H9 (cell line): ENCODE data around the gene TRHDE. TPM values are rescaled to one million over a fixed set of nuclear protein-coding genes. Genes with fewer than 3 reads are reported as not detected.

ENCODE experiments used
- DNase-seq: peaks from one replicate; pipeline ENCODE4 v3.0.0-alpha.2; 2017
- H2AFZ ChIP-seq: one replicate; pipeline ENCODE4 v1.6.1; 2013; ENCODE audit warnings: mild to moderate bottlenecking, low read length, control low read depth, moderate library complexity
- H2AK5ac ChIP-seq: 2 replicates; pipeline ENCODE4 v1.6.1; 2013; ENCODE audit warnings: low read length, control low read depth, mixed read lengths; ENCODE audit not compliant: insufficient read length
- H2BK120ac ChIP-seq: one replicate; pipeline ENCODE4 v1.6.1; 2013; ENCODE audit warnings: low read depth, mild to moderate bottlenecking, low read length, control low read depth, inconsistent platforms; ENCODE audit not compliant: poor library complexity, severe bottlenecking
- H2BK12ac ChIP-seq: 2 replicates; pipeline ENCODE4 v1.6.1; 2013; ENCODE audit warnings: low read length, control low read depth, mixed read lengths, low read depth; ENCODE audit not compliant: insufficient read length
- H2BK15ac ChIP-seq: 2 replicates; pipeline ENCODE4 v1.6.1; 2013; ENCODE audit warnings: low read depth, low read length, control low read depth
- H2BK20ac ChIP-seq: one replicate; pipeline ENCODE4 v1.6.1; 2013; ENCODE audit warnings: low read depth, mild to moderate bottlenecking, low read length, control low read depth, inconsistent platforms; ENCODE audit not compliant: poor library complexity, severe bottlenecking
- H2BK5ac ChIP-seq: 2 replicates; pipeline ENCODE4 v1.6.1; 2013; ENCODE audit warnings: low read length, control low read depth, mixed read lengths; ENCODE audit not compliant: insufficient read length
- H3K14ac ChIP-seq: 2 replicates; pipeline ENCODE4 v1.6.1; 2013; ENCODE audit warnings: low read length, control low read depth; ENCODE audit not compliant: insufficient read depth
- H3K18ac ChIP-seq: 2 replicates; pipeline ENCODE4 v1.6.1; 2013; ENCODE audit warnings: low read depth, mild to moderate bottlenecking, mixed read lengths, low read length, control low read depth; ENCODE audit not compliant: insufficient read length
- H3K23ac ChIP-seq: 2 replicates; pipeline ENCODE4 v1.6.1; 2013; ENCODE audit warnings: low read length, control low read depth, mixed read lengths, low read depth; ENCODE audit not compliant: insufficient read length
- H3K23me2 ChIP-seq: 2 replicates; pipeline ENCODE4 v1.6.1; 2013; ENCODE audit warnings: low read depth, mild to moderate bottlenecking, mixed read lengths, low read length, control low read depth; ENCODE audit not compliant: insufficient read length, poor library complexity, severe bottlenecking
- H3K27ac ChIP-seq: 2 replicates; pipeline ENCODE4 v1.5.1; 2013; ENCODE audit warnings: low read length, control low read depth, mixed read lengths, low read depth; ENCODE audit not compliant: insufficient read length
- H3K27me3 ChIP-seq: 2 replicates; pipeline ENCODE4 v1.6.1; 2013; ENCODE audit warnings: low read length, control low read depth, inconsistent platforms; ENCODE audit not compliant: insufficient read depth
- H3K4ac ChIP-seq: 2 replicates; pipeline ENCODE4 v1.6.1; 2013; ENCODE audit warnings: low read depth, mild to moderate bottlenecking, control low read depth, inconsistent platforms, low read length, moderate library complexity
- H3K4me1 ChIP-seq: 2 replicates; pipeline ENCODE4 v1.6.1; 2013; ENCODE audit warnings: low read length, control low read depth, inconsistent platforms; ENCODE audit not compliant: insufficient read depth
- H3K4me2 ChIP-seq: 2 replicates; pipeline ENCODE4 v1.6.1; 2013; ENCODE audit warnings: low read length, control low read depth, mixed read lengths; ENCODE audit not compliant: insufficient read length, insufficient read depth
- H3K56ac ChIP-seq: 2 replicates; pipeline ENCODE4 v1.6.1; 2013; ENCODE audit warnings: low read depth, mild to moderate bottlenecking, mixed read lengths, low read length, control low read depth; ENCODE audit not compliant: insufficient read length
- H3K79me1 ChIP-seq: 2 replicates; pipeline ENCODE4 v1.6.1; 2013; ENCODE audit warnings: low read depth, mild to moderate bottlenecking, moderate library complexity, low read length, control low read depth, inconsistent platforms; ENCODE audit not compliant: insufficient read depth, poor library complexity, severe bottlenecking
- H3K79me2 ChIP-seq: 2 replicates; pipeline ENCODE4 v1.6.1; 2013; ENCODE audit warnings: low read length, control low read depth, inconsistent platforms; ENCODE audit not compliant: insufficient read depth
- H3K9ac ChIP-seq: 2 replicates; pipeline ENCODE4 v1.6.1; 2013; ENCODE audit warnings: low read length, control low read depth, mixed read lengths; ENCODE audit not compliant: insufficient read length; ENCODE audit errors: extremely low read depth
- H3K9me3 ChIP-seq: one replicate; pipeline ENCODE4 v1.6.1; 2013; ENCODE audit warnings: low read depth, low read length, inconsistent platforms; ENCODE audit not compliant: control insufficient read depth
- H3T11ph ChIP-seq: one replicate; pipeline ENCODE4 v1.6.1; 2013; ENCODE audit warnings: mild to moderate bottlenecking, low read length, control low read depth, inconsistent platforms
- H4K20me1 ChIP-seq: one replicate; pipeline ENCODE4 v1.6.1; 2013; ENCODE audit not compliant: control insufficient read depth, insufficient read length, insufficient read depth
- H4K5ac ChIP-seq: 2 replicates; pipeline ENCODE4 v1.6.1; 2013; ENCODE audit warnings: low read depth, mild to moderate bottlenecking, mixed read lengths, low read length, control low read depth; ENCODE audit not compliant: insufficient read length
- H4K8ac ChIP-seq: replicated peaks from 2 replicates; pipeline ENCODE4 v1.6.1; 2013; ENCODE audit warnings: low read length, control low read depth, mixed read lengths, low read depth; ENCODE audit not compliant: insufficient read length
- H4K91ac ChIP-seq: 2 replicates; pipeline ENCODE4 v1.6.1; 2013; ENCODE audit warnings: low read depth, mild to moderate bottlenecking, moderate library complexity, mixed read lengths, low read length, control low read depth; ENCODE audit not compliant: insufficient read length
- H3K27ac Mint-ChIP-seq, 3 experiments: 2 replicates in 2 of 3; 3 replicates in 1 of 3; pipeline ENCODE4 v1.8.0; 2020 to 2021; ENCODE audit warnings: mixed read lengths in 3 of 3, mild to moderate bottlenecking in 1 of 3, moderate library complexity in 1 of 3
- H3K27me3 Mint-ChIP-seq: 2 replicates; pipeline ENCODE4 v1.8.0; 2021; ENCODE audit warnings: low read depth, mild to moderate bottlenecking, moderate library complexity, mixed read lengths
- H3K36me3 Mint-ChIP-seq, 3 experiments: 2 replicates in 2 of 3; 3 replicates in 1 of 3; pipeline ENCODE4 v1.8.0; 2020 to 2021; ENCODE audit warnings: low read depth in 3 of 3, mixed read lengths in 3 of 3; ENCODE audit not compliant: insufficient read depth in 1 of 3
- H3K4me1 Mint-ChIP-seq, 2 experiments: 2 replicates each; pipeline ENCODE4 v1.8.0; 2020; ENCODE audit warnings: mixed read lengths in 2 of 2
- H3K4me3 Mint-ChIP-seq, 2 experiments: 2 replicates in 1 of 2; 3 replicates in 1 of 2; pipeline ENCODE4 v1.8.0; 2020 to 2021; ENCODE audit warnings: mild to moderate bottlenecking in 2 of 2, mixed read lengths in 2 of 2, moderate library complexity in 1 of 2
- H3K9me3 Mint-ChIP-seq, 2 experiments: 2 replicates in 1 of 2; 3 replicates in 1 of 2; pipeline ENCODE4 v1.8.0; 2020; ENCODE audit warnings: mild to moderate bottlenecking in 2 of 2, mixed read lengths in 2 of 2, moderate library complexity in 1 of 2
- WGBS: extraction: QIAGEN DNeasy Blood & Tissue Kit; methylation state at CpG from one replicate; pipeline ENCODE4 v1.1.7; 2013; ENCODE audit warnings: missing lambda C conversion rate, low lambda C conversion rate, mixed read lengths; ENCODE audit not compliant: insufficient read length; ENCODE audit errors: extremely low coverage; 5-methylcytosine and 5-hydroxymethylcytosine counted together
- total RNA-seq: library from RNA; stranded (reverse); gene quantifications from 2 replicates; pipeline ENCODE4 v1.2.1, GENCODE V29; 2021
- TF ChIP-seq, protein P1 (sequence below): fragments of 200-600 bp; sonication (generic); conservative IDR thresholded peaks from 3 replicates; pipeline ENCODE4 v1.8.0; 2021; ENCODE audit warnings: antibody characterized with exemption, mild to moderate bottlenecking

The TRHDE gene
- total RNA-seq, 1 experiment from 2014 or later = 1.0 TPM

DNA sequence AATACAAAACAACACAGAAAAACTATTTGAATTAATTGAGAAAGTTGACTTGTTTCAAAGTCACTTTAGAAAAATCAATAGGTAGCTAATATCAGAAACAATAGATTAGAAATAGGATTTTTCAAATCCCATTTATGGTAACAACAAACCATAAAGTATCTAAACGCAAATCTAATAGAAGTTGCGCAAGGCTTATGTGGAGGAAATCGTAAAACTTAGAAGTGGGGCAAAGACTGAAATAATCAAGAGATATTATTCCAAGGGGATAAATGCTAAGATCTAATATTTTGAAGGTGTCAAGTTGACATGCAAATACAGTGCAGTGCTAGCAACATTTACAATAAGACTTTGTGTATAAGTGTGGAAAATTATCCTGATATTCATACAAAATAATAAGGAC lies 87.2 kb downstream of the TRHDE start:
- Histone ChIP-seq H2AK5ac (no peak overlapping the region), H3K79me1 (no peaks in the 10 kb centered on the region), H3K56ac (no peak overlapping the region), H4K8ac (no peak overlapping the region), H3K27me3 (no peaks in the 10 kb centered on the region), H3K23me2 (no peaks in the 10 kb centered on the region), H2BK20ac (no peak overlapping the region), H3K79me2 (no peaks in the 10 kb centered on the region), H3K9ac (no peak overlapping the region), H3T11ph (no peak overlapping the region), H2BK5ac (no peak overlapping the region), H3K27ac (no peak overlapping the region), H3K4me1 (no peaks in the 10 kb centered on the region), H4K5ac (no peak overlapping the region), H3K4me2 (no peak overlapping the region), H3K18ac (no peak overlapping the region), H3K14ac (no peak overlapping the region), H4K91ac (no peak overlapping the region), H2BK12ac (no peak overlapping the region), H4K20me1 (no peaks in the 10 kb centered on the region), H3K9me3 (no peaks in the 10 kb centered on the region), H2BK120ac (no peak overlapping the region), H3K23ac (no peak overlapping the region), H2AFZ (no peak overlapping the region), H2BK15ac (no peak overlapping the region), H3K4ac (no peak overlapping the region)
- Mint-ChIP-seq H3K9me3 (peaks cover 0 to 2% of the 10 kb centered on the region in 2 experiments; a peak in 1 of 5 replicates), H3K27ac (no peak overlapping the region), H3K4me3 (no peak overlapping the region), H3K36me3 (no peaks in the 10 kb centered on the region), H3K27me3 (no peaks in the 10 kb centered on the region), H3K4me1 (no peaks in the 10 kb centered on the region)
- TF ChIP-seq, protein P1, sequence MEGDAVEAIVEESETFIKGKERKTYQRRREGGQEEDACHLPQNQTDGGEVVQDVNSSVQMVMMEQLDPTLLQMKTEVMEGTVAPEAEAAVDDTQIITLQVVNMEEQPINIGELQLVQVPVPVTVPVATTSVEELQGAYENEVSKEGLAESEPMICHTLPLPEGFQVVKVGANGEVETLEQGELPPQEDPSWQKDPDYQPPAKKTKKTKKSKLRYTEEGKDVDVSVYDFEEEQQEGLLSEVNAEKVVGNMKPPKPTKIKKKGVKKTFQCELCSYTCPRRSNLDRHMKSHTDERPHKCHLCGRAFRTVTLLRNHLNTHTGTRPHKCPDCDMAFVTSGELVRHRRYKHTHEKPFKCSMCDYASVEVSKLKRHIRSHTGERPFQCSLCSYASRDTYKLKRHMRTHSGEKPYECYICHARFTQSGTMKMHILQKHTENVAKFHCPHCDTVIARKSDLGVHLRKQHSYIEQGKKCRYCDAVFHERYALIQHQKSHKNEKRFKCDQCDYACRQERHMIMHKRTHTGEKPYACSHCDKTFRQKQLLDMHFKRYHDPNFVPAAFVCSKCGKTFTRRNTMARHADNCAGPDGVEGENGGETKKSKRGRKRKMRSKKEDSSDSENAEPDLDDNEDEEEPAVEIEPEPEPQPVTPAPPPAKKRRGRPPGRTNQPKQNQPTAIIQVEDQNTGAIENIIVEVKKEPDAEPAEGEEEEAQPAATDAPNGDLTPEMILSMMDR = no peak
- no peak for DNase-seq
- WGBS = no CpG with 5 or more reads among the region's 3 CpGs
